ENCODE measurements around the gene PCDH10. TPM values are rescaled to one million over a fixed set of nuclear protein-coding genes. Genes with fewer than 3 reads are reported as not detected.

The PCDH10 gene
- 0.39 and 1.3 TPM in 2 replicates for total RNA-seq

GRCh38 chr4:133148690-133149363 is at the start of gene PCDH10:
Gene PCDH10 (plus strand): TSS chr4:133149294. CDS start chr4:133150141, 847 bp downstream.

All from articular chondrocyte of knee joint (primary cell).